HG03280 (cell line): ENCODE measurements around the gene SLC25A24.
"Not testable (repeated sequence)": the region's sequence is repeated elsewhere in the genome, so short reads cannot be mapped to it uniquely, and the experiment has no call there.

Experiments used
- ATAC-seq: cut with Tn5 transposase; IDR thresholded peaks from one replicate; pipeline ENCODE4 v1.9.1; 2021; ENCODE audit warnings: mild to moderate bottlenecking, moderate library complexity; ENCODE audit not compliant: unreplicated experiment

Gene SLC25A24

DNA sequence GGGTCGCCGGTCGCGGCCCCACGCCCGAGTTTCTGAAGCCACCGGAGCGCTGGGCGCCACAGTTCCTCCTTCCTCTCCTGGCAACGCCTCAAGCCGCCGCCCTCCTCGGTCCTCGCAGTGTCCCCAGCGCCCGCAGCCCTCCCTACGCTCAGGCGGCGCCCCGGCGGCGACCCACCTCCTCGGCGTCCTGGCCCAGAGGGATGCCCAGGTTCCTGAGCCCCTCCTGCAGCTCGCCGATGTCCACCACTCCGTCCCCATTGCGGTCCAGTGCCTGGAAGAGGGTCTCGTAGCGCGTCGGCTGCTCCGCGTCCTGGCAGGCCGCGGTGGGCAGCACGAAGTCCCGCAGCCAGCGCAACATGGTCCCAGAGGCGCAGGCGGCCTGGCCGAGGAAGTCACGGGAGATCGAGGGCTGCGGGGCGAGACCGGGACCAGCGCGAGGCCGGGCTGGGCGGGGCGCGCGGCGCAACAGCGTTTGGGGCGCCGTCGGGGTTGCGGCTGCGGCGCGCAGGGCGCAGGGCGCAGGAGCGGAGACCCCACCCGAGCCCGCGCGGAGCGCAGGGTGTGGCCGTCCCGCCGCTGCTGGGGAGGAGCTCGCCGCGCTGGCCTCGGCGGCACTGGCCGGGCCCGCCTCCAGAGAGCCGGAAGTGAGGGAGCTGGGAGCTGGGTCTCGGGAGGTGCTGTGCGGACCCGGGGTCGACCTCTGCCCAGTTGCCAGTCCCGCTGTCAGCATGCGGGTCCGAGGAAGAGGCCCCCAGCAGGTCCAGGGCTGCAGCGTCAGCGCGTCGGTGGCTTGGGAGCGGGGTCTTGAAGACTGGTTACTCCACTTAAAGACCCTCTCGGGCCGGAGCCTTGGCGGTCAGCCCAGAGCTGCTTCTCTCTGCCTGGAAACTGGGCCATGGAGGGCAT is at the start of gene SLC25A24:
Gene SLC25A24, minus strand, starts transcription at position 563 of the 906 bp plus-strand sequence. Its CDS starts 205 bp downstream, at position 358.
- ATAC-seq, result peak; percentile 81

DNA sequence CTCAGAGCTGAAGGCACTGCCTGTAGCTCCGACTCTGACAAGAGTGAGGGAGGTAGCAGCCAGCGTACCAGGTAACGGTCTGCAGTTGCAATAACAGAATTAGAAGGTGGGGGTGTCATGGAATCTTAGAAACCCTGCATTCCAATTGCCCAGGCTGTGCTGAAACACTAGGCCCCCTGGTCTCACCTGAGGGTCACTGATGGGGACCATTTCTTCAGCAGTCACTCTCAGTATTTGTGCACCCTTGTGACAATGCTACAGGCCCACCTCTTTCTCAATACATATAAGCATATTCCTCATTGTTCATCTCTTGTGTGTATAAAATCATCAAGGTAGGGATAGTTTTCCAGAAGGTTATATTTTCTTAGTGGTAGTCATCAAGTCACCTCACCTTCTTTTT is 43.8 kb upstream of the SLC25A24 start, which contains the start of gene NBPF4:
Gene NBPF4, minus strand, starts transcription at position 101 of the 400 bp plus-strand sequence. CDS start 315 bp downstream, outside the sequence.
- not testable (repeated sequence) for ATAC-seq

DNA sequence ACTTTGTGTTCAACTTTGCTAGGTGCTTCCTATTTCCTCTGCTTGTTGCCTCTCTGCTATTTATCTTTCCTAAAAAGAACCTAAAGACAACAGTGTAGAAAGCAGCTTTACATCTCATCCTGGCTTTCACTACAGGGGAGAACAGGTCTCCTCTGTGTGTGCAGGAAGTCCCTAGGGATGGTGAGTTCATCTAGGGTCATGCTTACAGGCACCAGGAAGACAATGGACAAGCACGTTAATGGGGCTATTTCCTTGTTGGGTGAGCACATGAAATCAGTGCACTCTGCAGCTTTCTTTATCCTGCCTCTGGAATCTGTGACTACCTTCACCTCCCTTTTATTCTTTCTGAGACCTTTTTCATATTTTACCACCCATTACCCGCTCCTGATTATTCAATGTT is 39.3 kb upstream of the SLC25A24 start:
- not testable (repeated sequence) for ATAC-seq

DNA sequence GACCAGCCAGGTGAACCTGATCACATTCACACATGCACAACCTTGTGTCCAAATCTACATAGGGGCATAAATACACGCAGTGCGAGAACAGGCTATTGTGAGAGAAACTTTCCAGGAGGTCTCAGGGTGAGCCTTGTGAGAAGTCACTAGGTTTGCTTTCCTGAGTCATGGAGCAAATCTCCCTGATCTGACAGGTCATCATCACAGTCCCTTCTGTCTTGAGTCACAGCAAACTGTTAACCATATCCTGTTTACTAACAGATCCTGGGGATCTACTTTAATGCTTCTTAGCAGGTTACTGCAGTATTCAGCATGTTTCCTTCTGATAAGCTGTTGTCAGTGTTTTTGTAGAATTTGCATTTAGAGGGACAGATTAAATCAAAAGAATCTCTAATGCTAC is 35.2 kb upstream of the SLC25A24 start:
- ATAC-seq, result not testable (repeated sequence)

DNA sequence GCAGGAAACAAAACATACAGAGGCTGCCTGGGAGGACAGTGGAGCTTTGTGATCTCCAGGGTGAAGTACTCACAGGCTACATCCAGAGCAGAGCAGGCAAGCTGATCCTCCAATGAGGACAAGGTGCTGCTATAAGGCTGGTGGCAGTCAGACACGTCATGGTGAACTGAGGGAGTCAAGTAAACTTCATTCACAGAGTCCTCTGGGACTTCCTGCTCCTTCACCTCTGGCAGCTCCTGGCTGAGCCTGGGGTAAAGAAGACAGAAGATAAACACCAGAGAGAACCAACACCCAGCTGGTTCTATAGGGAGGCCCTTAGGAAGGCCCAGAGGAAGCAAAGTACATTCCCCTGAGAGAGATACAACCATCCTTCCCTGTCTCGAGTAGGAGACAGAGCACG is 32.0 kb upstream of the SLC25A24 start:
- ATAC-seq, result not testable (repeated sequence)

DNA sequence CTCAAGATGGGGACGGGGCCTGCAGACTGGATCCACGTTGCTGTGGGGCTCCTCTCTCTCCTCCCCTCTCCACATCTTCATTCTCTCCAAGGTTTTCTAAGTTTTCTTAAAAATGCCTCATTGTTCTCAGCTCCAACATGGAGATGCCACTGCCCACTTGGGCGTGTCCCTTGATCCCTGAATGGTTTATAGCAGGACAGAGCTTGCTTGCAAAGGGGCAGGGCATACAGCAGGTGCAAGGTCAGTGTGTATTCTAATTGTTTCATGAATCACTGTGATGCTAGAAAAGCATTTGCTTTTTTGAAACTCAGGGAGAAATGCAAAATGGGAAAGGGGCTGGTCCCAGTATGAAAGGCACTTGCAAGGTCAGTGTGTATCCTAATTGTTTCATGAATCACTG is 29.8 kb upstream of the SLC25A24 start:
- not testable (repeated sequence) for ATAC-seq

DNA sequence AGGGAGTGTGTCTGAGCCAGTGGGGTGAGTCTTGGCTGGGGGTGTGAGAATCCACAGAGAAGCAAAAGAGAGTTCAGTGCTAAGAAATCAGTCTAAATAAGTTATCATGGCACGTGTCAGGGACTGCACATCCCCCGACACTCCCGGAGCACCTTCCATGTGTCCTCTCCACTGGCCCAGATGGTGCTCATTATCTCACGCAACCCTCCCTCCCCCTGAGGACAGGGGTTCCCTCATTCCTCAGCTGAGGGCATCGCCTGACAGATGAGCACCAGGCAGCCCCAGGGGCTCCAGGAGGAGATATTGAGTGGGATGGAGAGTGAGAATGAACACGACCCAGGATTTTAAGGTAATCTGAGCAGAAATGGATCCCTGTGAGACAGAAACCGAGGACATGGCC is 27.6 kb upstream of the SLC25A24 start:
- ATAC-seq, result not testable (repeated sequence)

DNA sequence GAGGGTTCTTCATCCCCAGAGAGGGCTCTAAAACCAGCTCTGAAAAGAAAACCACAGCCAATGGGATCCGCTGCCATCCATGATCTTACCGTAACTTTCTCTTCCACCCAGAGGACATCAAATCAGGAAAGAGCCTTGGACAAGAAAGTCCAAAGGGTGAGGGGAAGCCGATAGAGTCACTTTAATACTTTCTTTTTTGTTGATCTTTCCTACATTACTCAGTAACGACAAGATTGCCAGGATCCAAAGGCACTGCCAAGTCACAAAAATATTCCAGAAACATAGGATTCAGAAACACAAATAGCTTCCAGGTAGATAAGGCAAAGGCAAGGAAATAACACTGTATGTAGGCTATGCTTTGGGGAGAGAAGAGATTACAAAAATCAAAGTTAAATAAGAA is 26.7 kb upstream of the SLC25A24 start:
- not testable (repeated sequence) for ATAC-seq

DNA sequence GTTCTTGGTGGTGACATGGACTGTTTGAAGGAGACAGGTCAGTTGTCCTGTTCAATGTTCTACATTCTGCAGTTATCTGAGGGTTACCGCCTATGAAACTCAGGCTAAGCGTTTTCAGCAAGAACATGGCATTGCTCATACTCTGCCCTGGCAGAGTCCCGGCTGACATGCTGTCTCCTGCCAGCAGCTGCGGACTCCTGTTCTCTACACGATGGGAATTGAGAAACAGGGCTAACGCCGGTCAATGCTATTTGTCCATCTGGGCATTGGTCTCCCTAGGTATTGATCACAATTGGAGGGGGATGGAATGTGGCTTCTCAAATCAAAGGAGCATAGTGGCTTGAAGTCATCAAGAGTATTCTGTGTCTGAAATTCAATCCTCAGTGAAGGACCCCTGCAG is 23.1 kb upstream of the SLC25A24 start:
- ATAC-seq, result not testable (repeated sequence)

DNA sequence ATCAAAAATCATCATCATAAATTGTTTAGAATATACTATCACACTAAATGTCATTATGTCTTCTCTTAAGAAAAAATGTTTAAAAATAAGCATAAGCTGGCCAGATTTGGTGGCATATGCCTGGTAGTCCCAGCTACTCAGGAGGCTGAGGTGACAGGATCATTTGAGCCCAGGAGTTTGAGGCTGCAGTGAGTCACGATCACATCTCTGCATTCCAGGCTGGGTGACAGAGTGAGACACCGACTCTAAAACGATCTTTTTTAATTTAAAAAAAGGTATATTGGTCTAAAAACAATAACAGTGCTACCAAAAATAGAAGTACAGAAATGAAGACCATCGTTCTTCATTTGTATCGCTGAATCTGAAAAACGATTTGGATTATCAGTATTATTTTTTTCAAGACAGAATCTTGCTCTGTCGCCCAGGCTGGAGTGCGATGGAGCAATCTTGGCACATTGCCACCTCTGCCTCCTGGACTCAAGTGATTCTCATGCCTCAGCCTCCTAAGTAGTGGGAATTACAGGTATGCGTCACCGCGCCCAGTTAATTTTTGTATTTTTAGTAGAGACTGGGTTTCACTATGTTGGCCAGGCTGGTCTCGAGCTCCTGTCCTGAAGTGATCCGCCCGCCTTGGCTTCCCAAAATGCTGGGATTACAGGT is 17.5 kb upstream of the SLC25A24 start:
- not testable (repeated sequence) for ATAC-seq

DNA sequence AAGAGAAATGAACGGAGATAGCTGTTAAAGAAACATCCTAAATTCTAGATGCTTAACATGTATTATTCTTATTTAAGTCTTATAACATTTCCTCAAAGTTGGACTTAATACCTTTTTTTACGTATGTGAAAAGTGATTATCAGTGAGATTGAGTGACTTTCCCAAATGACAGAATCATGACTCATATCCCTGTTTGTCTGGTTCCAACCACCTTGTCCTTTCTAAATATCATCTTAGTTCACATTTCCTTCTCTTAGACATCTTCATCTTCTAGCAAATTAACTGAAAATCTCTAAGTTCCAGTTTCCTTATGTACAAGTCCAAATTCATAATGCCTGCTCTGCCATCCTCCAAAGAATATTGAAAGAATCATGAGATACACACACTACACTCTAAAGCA is 16.9 kb upstream of the SLC25A24 start:
- not testable (repeated sequence) for ATAC-seq

DNA sequence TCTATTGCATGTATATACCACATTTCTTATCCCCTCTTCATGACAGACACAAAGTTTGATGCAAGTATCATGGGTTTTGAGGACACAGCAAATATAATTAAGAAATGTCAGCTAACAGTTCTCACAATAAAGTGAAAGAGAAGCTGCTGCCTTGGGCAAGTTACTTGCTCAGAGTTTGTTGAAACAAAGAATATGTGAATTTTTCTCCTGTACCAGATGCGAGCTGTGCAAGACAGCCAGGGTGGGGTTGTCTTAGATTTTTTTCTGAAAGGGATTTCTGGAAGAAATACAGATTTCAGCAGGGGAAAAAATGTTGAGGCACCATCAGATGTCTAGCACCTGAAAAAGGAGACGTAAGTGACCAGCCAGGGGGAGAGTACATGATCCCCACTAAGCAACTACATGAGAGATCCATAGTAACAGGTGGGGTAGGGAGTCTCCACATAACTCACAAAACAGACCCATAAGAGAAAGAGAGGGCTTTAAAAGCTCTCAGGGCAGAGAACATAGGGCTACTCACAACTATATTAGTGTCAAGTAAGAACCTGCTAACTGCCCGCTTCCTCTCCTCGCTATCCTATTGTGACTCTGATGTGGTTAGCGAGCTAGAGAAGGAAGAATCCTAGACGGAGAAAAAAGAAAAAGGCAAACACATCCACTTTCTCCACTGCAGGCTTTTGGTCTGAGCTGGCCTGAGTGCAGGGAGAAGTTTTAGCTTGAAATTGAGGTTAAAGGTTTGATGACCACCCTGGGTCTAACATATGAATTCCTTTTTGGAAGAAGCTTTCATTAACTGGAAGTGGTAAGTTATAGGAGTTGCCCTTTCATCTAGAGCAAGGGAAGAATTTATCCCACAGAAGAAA is 16.1 kb upstream of the SLC25A24 start:
- not testable (repeated sequence) for ATAC-seq

DNA sequence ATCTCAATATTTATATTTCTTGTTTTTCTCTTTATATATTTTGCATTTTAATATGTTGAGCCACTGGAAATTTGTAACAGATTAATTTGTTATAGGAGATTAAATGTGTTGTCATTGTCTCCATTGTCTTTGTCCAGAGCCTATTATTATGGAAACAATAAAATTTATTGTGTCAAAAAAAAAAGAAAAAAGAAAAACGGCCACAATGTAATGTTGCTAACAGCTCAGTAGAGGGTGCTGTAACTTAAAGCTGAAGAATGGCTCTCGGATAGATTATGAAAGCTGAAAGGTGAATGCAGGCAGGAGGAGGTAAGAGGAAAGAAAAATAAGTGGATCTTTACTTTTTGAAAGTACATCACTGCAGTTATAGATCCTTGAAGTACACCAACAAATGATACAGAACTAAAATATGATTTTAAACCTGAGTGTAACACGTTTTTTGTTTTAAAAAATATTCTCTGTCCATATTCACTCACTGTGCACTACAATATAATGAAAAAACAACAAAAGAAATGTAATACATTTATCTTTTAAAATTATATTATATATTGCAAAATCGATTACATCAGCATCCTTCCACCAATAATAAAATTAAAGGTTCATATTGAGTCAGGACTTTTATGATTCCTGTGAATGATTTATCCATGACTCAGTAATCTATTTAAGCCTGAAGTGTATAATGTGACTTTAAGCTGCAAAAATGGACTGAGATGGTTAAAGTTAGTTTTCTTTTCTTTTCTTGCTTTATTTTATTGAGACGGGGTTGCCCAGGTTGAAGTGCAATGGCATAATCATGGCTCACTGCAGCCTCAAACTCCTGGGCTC is 14.7 kb upstream of the SLC25A24 start:
- ATAC-seq, result peak; percentile 57

DNA sequence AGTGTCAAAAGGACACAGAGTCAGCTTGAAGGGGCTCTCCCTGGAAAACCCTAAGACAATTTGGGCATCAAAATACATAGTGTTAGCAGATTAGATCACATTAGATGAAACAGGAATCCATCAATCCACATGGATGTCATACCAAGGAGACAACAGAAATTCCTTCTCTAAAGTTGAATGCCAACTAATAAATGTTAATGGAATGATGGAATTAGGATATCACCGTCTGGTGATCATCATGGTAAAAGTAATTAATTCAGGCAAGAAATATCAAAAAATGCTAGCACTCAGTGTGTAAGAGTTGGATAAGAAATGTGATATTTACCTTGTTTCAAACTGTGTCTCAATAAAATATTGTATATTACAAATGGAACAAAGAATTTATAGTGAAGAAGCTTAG is 10.9 kb upstream of the SLC25A24 start:
- ATAC-seq, result no peak

DNA sequence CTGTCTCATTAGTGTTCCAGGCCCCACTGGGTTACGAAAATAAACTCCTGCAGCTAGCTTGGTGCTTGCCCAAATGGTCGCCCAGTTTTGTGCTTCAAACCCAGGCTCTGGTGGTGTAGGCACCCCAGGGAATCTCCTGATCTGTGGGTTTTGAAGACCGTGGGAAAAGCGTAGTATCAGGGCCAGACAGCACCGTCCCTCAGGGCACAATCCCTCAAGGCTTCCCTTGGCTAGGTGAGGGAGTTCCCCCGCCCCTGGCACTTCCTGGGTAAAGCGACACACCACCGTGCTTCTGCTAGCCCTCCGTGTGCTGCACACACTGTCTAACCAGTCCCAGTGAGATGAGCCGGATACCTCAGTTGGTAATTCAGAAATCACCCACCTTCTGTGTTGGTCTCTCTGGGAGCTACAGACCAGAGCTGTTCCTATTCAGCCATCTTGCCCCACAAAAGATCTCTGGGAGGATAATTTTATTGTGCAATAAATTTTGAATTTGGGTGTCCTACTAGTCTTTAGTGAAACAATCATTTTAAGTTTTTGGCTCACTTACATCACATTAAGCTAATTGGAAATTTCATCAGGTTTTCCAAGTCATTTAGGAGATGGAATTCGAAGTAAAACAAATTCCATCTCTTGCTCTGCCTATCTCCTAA is 9.4 kb upstream of the SLC25A24 start:
- no peak for ATAC-seq

DNA sequence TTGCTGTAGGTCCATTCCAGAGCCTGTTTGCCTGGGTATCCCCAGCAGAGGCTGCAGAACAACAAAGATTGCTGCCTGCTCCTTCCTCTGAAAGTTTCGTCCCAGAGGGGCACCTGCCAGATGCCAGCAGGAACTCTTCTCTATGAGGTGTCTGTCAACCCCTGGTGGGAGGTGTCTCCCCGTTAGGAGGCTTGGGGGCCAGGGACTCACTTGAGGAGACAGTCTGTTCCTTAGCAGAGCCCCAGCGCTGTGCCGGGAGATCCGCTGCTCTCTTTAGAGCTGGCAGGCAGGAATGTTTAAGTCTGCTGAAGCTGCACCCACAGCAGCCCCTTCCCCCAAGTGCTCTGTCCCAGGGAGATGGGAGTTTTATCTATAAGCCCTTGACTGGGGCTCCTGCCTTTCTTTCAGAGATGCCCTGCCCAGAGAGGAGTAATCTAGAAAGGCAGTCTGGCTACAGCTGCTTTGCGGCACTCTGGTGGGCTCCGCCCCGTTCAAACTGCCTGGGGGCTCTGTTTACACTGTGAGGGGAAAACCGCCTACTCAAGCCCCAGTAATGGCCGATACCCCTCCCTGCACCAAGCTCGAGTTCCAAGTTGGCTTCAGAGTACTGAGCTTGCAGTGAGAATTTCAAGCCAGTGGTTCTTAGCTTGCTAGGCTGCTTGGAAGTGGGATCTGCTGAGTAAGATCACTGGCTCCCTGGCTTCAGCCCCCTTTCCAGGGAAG is 8.7 kb upstream of the SLC25A24 start:
- ATAC-seq, result no peak

DNA sequence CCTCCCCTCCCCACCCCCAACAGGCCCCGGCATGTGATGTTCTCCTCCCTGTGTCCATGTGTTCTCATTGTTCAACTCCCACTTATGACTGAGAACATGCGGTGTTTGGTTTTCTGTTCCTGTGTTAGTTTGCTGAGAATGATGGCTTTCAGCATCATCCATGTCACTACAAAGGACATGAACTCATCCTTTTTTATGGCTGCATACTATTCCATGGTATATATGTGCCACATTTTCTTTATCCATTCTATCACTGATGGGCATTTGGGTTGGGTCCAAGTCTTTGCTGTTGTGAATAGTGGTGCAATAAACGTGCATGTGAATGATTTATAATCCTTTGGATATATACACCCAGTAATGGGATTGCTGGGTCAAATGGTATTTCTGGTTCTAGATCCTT is 3.4 kb upstream of the SLC25A24 start:
- ATAC-seq, result not testable (repeated sequence)

DNA sequence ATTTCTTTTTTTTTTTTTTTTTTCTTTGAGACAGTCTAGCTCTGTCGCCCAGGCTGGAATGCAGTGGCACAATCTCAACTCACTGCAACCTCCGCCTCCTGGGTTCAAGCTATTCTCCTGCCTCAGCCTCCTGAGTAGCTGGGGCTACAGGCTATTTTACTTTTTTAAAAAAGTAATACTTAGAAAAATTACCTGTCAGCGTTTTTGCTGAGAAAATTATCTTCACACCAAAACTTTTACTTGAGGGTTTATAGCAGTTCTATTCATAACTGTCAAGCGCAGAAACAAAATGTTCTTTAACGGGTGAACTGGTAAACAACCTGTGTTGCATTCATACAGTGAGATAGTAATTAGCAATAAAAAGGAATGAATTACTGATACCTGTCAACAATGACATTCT is 1.5 kb upstream of the SLC25A24 start:
- no peak for ATAC-seq

DNA sequence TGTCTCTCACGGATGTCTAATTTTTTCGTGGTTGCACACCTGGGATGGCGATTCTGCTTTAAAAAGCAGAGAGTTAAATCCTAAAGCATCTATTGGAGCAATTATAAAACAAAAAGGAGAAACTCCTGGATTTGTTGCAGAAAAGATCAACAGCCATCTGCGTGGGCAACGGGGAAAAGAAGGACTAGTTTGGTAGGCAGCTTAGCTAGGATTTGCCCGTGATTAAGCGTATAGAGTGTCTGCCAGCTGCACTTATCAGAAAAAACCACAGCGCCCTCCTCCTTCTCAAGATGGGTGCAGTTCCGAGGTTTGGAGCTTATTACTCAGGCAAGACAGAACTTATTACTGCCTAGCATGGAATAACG is 526 bp upstream of the SLC25A24 start:
- no peak for ATAC-seq
